Fibroblast of the conjunctiva (primary cell): ENCODE results near the gene NCF4.

Experiments
- DNase-seq: peaks from one replicate; pipeline ENCODE4 v3.0.0-alpha.2; 2010; ENCODE audit warnings: low read depth

The NCF4 gene

GRCh38 chr22:36860821-36861659 is at the start of gene NCF4:
Gene NCF4, plus strand, starts transcription at chr22:36861006. Its CDS starts 166 bp downstream, at chr22:36861172.
- no peak for DNase-seq

GRCh38 chr22:36811094-36811800 is 49.6 kb upstream of the NCF4 start:
- no peak for DNase-seq

GRCh38 chr22:36814801-36815200 is 46.0 kb upstream of the NCF4 start:
- DNase-seq, result no peak

DNA sequence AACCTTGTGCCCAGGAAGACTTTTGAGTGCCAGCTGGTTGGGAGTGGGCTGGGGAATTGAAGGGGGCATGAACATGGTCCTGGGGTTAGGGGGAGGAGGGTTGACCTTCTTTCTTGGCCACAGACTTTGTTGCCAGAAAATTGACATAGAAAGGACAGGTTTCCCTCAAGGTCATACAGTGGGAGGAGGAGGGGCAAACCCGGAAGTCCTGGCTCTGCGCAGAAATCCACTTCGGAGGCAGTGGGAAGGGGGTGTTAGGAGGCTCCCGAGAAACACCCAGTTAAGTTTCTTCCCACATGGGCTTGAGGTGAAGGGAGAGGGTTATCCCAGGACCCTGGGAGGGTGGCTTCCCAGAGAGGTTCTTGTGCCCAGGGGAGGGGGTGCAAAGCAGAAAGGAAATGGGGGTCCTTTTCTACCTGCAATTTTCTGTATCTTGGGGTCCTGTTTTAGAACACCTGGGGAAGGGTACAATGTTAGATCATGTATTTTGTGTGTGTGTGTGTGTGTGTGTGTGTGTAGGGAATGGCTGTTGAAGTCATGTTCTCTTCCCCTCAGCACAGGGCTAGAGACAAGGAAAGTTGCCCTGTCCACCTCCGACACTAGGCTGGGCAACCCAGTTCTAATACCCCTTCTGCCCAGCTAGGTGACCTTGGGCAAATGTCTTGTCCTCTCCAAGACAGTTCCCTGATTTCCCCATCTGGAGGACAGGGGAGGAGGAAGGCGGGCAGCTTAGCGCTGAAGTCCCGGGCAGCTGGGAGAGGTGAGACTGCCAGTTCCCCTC is 45.1 kb upstream of the NCF4 start:
- no peak for DNase-seq

- no peak for DNase-seq
Observed at GRCh38 chr22:36816339-36816635, 44.5 kb upstream of the NCF4 start.

- no peak for DNase-seq
Observed at GRCh38 chr22:36816636-36817524, 43.9 kb upstream of the NCF4 start, which contains the start of gene PVALB. Gene PVALB, minus strand, starts transcription at chr22:36817035. Its CDS starts 30 bp downstream, at chr22:36817005.

- DNase-seq, result no peak
Observed at GRCh38 chr22:36817525-36817848, 43.3 kb upstream of the NCF4 start.

DNA sequence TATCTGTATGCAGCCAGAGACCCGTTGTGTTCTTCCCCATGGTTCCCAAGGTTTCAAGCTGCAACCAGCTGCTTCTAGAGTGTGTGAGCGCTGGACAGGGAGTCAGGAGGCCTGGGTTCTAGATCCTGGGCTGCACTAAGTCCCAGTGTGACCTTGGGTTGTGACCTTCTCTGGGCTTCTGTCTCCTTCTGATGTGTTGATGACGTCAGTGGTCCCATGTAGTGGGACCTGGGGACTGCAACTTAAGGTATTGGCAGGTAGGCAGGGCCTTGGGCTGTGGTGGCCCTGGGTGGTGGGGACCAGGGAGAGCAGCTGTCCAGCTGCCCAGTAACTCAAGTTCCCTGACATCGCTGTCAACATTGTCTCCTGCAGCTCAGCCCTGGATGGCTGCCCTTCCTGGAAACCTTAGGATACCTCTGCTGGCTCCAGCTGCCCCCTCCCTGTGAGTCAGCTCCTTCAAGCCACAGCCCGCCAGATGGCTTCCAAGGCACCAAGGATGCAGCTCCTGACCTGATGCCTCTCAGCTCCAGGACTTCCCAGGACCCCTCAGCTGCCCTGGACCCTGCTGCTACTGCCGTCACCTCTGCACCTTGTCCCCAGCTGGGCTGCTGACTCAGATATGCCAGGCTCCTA is 42.7 kb upstream of the NCF4 start:
- DNase-seq, result no peak

- no peak for DNase-seq
Observed at GRCh38 chr22:36819112-36819511, 41.7 kb upstream of the NCF4 start.

GRCh38 chr22:36822581-36822980 is 38.2 kb upstream of the NCF4 start:
- DNase-seq, result no peak

- no peak for DNase-seq
Observed at GRCh38 chr22:36823186-36823839, 37.5 kb upstream of the NCF4 start.

DNA sequence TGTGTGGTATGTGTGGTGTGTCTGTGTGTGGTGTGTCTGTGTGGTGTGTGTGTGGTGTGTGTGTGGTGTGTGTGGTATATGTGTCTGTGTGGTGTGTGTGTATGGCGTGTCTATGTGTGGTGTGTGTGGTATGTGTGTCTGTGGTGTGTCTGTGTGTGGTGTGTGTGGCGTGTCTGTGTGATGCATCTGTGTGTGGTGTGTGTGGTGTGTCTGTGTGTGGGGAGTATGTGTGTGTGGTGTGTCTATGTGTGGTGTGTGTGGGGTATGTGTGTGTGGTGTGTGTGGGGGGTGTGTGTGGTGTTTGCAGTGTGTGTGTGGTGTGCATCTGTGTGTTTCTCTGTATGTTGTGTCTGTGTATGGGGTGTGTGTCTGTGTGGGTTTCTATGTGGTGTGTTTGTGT is 36.2 kb upstream of the NCF4 start:
- DNase-seq, result no peak

- DNase-seq, result no peak
Observed at GRCh38 chr22:36826262-36826661, 34.5 kb upstream of the NCF4 start.

GRCh38 chr22:36828815-36829214 is 32.0 kb upstream of the NCF4 start:
- no peak for DNase-seq

DNA sequence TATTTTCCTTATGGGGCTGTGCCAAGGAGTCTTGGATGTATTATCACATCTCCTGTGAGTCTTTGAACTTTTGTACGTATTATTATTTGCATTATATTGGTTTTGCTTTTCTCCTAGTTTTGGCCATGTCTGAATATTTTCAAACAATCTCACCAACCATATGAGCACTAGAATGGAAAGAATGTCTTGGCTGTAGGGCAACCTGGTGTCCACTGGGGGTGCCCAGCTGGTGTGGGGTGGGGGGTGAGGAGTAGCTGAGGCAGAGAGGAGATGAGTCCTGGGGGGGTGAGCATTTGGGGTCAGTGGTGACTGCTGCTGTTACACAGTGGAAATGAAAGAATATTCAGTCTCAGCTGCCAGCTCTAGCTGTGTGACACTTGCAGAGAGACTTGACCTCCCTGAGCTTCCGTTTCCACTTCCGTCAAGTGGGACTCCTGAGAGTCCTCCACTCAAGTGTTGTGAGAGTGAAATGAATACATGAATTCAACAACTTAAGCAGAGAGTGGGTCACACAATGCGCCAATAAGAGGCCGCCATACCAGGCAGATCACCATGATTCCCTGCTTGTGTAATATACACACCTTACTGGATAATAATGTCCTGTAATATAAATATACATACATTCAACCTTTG is 31.3 kb upstream of the NCF4 start:
- DNase-seq, result no peak

DNA sequence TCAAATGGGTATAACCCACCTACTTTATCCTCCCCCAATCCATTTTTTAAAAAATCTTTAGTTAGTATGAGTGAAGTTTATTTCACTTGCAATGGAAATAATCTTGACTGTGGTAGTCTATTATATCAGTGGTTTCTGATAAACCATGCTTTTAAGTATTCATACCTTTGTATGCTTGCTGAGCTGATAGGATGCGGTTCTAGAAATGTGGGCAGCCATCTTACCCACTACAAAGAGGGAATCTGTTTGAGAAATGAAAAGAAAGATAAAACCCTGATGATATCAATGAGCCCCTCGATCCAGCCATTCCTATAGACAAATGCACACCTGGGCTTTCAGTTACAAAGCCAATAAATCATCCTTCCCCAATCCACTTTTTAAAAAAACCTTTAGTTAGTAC is 30.2 kb upstream of the NCF4 start:
- no peak for DNase-seq

DNA sequence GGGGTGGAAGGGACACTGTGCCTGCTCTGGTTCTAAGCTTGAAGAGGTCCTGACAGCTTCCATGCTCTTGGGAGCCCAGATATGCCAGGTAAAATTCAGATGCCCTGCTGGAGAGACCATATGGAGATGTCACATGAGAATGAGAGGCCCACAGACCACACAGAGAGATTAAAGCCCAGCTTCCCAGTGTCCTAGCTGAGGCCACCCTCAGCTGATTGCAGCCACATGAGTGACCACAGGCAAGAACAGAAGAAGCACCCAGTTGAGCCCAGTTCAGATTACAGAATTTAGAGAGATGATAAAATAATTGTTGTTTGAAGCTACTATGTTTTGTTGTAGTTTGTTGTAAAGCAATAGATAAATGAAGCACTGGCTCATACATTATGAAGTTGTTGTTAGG is 29.6 kb upstream of the NCF4 start:
- DNase-seq, result no peak

DNA sequence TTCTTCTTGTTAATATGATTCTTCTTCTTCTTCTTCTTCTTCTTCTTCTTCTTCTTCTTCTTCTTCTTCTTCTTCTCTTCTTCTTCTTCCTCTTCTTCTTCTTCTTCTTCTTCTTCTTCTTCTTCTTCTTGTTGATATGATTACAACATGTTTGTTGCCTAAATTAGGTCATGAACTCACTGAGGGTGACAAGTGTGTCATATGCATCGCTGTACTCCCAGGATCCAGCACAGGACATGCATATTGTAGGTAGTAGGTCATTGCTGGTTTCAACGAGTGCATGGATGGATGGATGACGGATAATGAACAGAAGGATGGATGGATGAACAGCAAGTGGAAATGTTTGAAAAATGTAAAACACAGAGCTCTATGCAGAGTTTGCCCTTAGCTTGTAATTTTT is 29.1 kb upstream of the NCF4 start:
- no peak for DNase-seq

GRCh38 chr22:36833073-36833472 is 27.7 kb upstream of the NCF4 start:
- no peak for DNase-seq

GRCh38 chr22:36835903-36836302 is 24.9 kb upstream of the NCF4 start:
- DNase-seq, result no peak
